Measurements from ENCODE around the gene SH3RF3. TPM values are rescaled to one million over a fixed set of nuclear protein-coding genes. Genes with fewer than 3 reads are reported as not detected.

SH3RF3 gene
- total and polyA plus RNA-seq, 10 of the 15 experiments (the other 5 are each of a cell fraction or from before 2014, with no cell fraction given): 0.08 to 8.8 (median 2.3) TPM

DNA sequence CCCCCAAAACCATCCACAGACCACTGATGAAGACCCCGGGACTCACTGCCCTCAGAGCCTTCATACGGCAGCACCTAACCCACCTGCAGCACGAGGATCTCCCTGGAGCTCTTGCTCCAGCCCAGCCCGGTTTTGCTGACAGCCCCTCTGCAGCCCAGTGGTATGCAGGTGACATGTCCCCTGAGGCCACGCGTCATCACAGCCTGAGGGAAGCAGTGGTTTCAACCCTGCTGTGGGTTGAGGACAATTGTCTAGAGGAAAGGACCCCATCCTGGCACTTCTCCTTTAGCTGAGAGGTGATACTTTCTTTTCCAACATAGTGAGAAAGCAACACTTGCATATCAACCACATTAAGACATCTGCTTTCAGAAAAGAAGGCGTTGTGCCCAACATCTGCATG lies 350.8 kb downstream of the SH3RF3 start (continued):
- TF ChIP-seq BHLHE40 (IDR thresholded peaks at IDR 0.05; ENCODE audit: borderline replicate concordance in 1 of 2, low read depth in 2 of 2, low read length in 1 of 2): peak; percentile 39 to 54; a peak in 2 of 4 replicates
- no peak for TF ChIP-seq SIX5 (IDR thresholded peaks at IDR 0.05; ENCODE audit: low read depth, low read length, severe bottlenecking)
- peak; percentile 74 for TF ChIP-seq MEF2B (IDR thresholded peaks at IDR 0.05; ENCODE audit: partially characterized antibody, poor library complexity, severe bottlenecking)
- TF ChIP-seq, protein P1, sequence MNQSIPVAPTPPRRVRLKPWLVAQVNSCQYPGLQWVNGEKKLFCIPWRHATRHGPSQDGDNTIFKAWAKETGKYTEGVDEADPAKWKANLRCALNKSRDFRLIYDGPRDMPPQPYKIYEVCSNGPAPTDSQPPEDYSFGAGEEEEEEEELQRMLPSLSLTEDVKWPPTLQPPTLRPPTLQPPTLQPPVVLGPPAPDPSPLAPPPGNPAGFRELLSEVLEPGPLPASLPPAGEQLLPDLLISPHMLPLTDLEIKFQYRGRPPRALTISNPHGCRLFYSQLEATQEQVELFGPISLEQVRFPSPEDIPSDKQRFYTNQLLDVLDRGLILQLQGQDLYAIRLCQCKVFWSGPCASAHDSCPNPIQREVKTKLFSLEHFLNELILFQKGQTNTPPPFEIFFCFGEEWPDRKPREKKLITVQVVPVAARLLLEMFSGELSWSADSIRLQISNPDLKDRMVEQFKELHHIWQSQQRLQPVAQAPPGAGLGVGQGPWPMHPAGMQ (IDR thresholded peaks at IDR 0.05; ENCODE audit: borderline replicate concordance): no peak
- no peak for TF ChIP-seq RUNX3 (IDR thresholded peaks at IDR 0.05; ENCODE audit: low read length)
- no peak for TF ChIP-seq STAT3 (IDR thresholded peaks at IDR 0.05; ENCODE audit: low read depth, low read length)
- no peak for TF ChIP-seq FOXK2 (IDR thresholded peaks at IDR 0.05)
- TF ChIP-seq RB1 (IDR thresholded peaks at IDR 0.05; ENCODE audit: borderline replicate concordance): no peak
- TF ChIP-seq, protein P2, sequence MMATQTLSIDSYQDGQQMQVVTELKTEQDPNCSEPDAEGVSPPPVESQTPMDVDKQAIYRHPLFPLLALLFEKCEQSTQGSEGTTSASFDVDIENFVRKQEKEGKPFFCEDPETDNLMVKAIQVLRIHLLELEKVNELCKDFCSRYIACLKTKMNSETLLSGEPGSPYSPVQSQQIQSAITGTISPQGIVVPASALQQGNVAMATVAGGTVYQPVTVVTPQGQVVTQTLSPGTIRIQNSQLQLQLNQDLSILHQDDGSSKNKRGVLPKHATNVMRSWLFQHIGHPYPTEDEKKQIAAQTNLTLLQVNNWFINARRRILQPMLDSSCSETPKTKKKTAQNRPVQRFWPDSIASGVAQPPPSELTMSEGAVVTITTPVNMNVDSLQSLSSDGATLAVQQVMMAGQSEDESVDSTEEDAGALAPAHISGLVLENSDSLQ (IDR thresholded peaks at IDR 0.05): no peak
- no peak for TF ChIP-seq CHD1 (IDR thresholded peaks at IDR 0.05; ENCODE audit: low read depth, low read length)
- TF ChIP-seq POLR2AphosphoS2 (IDR thresholded peaks at IDR 0.05; ENCODE audit: low read depth, low read length): no peak
- peak; percentile 60 to 66; a peak in 2 of 4 replicates for TF ChIP-seq IKZF2 (IDR thresholded peaks at IDR 0.05)
- no peak for TF ChIP-seq CHD2 (IDR thresholded peaks at IDR 0.05; ENCODE audit: borderline replicate concordance, low read depth, low read length)
- no peak for TF ChIP-seq NRF1 (conservative IDR thresholded peaks at IDR 0.05; ENCODE audit: low read depth, low read length)
- no peak for TF ChIP-seq ZNF274 (IDR thresholded peaks at IDR 0.05; ENCODE audit: insufficient read depth, insufficient read length)
- no peak for TF ChIP-seq NFYA (IDR thresholded peaks at IDR 0.05; ENCODE audit: borderline replicate concordance, low read depth, low read length)
- TF ChIP-seq RAD51 (IDR thresholded peaks at IDR 0.05): no peak
- TF ChIP-seq CREM (IDR thresholded peaks at IDR 0.05; ENCODE audit: low read depth): no peak
- TF ChIP-seq, protein P3, sequence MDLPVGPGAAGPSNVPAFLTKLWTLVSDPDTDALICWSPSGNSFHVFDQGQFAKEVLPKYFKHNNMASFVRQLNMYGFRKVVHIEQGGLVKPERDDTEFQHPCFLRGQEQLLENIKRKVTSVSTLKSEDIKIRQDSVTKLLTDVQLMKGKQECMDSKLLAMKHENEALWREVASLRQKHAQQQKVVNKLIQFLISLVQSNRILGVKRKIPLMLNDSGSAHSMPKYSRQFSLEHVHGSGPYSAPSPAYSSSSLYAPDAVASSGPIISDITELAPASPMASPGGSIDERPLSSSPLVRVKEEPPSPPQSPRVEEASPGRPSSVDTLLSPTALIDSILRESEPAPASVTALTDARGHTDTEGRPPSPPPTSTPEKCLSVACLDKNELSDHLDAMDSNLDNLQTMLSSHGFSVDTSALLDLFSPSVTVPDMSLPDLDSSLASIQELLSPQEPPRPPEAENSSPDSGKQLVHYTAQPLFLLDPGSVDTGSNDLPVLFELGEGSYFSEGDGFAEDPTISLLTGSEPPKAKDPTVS (IDR thresholded peaks at IDR 0.05; ENCODE audit: low read depth, low read length): no peak
- TF ChIP-seq SMAD1 (IDR thresholded peaks at IDR 0.05; ENCODE audit: low read depth, partially characterized antibody): no peak
- TF ChIP-seq, protein P4, sequence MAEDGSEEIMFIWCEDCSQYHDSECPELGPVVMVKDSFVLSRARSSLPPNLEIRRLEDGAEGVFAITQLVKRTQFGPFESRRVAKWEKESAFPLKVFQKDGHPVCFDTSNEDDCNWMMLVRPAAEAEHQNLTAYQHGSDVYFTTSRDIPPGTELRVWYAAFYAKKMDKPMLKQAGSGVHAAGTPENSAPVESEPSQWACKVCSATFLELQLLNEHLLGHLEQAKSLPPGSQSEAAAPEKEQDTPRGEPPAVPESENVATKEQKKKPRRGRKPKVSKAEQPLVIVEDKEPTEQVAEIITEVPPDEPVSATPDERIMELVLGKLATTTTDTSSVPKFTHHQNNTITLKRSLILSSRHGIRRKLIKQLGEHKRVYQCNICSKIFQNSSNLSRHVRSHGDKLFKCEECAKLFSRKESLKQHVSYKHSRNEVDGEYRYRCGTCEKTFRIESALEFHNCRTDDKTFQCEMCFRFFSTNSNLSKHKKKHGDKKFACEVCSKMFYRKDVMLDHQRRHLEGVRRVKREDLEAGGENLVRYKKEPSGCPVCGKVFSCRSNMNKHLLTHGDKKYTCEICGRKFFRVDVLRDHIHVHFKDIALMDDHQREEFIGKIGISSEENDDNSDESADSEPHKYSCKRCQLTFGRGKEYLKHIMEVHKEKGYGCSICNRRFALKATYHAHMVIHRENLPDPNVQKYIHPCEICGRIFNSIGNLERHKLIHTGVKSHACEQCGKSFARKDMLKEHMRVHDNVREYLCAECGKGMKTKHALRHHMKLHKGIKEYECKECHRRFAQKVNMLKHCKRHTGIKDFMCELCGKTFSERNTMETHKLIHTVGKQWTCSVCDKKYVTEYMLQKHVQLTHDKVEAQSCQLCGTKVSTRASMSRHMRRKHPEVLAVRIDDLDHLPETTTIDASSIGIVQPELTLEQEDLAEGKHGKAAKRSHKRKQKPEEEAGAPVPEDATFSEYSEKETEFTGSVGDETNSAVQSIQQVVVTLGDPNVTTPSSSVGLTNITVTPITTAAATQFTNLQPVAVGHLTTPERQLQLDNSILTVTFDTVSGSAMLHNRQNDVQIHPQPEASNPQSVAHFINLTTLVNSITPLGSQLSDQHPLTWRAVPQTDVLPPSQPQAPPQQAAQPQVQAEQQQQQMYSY (CRISPR knock-in tag; IDR thresholded peaks at IDR 0.05): no peak
- TF ChIP-seq BRCA1 (IDR thresholded peaks at IDR 0.05; ENCODE audit: low read depth, low read length): no peak
- TF ChIP-seq MTA2 (IDR thresholded peaks at IDR 0.05; ENCODE audit: low read depth): no peak; the same call in 1 of the 2 replicates
- no peak for TF ChIP-seq GABPA (IDR thresholded peaks at IDR 0.05; ENCODE audit: low read depth)

All from GM12878 (cell line).